ENCODE measurements around the gene SNX1.
A peak's percentile ranks its signal among the peaks of the same experiment; 100 is the strongest.
"Not testable (repeated sequence)": the region's sequence is repeated elsewhere in the genome, so short reads cannot be mapped to it uniquely, and the experiment has no call there.

Gene SNX1, protein sequence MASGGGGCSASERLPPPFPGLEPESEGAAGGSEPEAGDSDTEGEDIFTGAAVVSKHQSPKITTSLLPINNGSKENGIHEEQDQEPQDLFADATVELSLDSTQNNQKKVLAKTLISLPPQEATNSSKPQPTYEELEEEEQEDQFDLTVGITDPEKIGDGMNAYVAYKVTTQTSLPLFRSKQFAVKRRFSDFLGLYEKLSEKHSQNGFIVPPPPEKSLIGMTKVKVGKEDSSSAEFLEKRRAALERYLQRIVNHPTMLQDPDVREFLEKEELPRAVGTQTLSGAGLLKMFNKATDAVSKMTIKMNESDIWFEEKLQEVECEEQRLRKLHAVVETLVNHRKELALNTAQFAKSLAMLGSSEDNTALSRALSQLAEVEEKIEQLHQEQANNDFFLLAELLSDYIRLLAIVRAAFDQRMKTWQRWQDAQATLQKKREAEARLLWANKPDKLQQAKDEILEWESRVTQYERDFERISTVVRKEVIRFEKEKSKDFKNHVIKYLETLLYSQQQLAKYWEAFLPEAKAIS

GRCh38 chr15:64095795-64096667 lies at the start of gene SNX1:
SNX1 (plus strand) TSS chr15:64095982; CDS start chr15:64096014, 32 bp downstream.
- DNase-seq: peak; percentile 48

GRCh38 chr15:64046421-64047153 lies 49.2 kb upstream of the SNX1 start, which contains the start of gene DAPK2:
DAPK2 (minus strand) TSS chr15:64046485; CDS start chr15:64040261, 6,224 bp downstream.
- DNase-seq: no peak

- no peak for DNase-seq
Observed at GRCh38 chr15:64048781-64049460, 46.9 kb upstream of the SNX1 start.

DNA sequence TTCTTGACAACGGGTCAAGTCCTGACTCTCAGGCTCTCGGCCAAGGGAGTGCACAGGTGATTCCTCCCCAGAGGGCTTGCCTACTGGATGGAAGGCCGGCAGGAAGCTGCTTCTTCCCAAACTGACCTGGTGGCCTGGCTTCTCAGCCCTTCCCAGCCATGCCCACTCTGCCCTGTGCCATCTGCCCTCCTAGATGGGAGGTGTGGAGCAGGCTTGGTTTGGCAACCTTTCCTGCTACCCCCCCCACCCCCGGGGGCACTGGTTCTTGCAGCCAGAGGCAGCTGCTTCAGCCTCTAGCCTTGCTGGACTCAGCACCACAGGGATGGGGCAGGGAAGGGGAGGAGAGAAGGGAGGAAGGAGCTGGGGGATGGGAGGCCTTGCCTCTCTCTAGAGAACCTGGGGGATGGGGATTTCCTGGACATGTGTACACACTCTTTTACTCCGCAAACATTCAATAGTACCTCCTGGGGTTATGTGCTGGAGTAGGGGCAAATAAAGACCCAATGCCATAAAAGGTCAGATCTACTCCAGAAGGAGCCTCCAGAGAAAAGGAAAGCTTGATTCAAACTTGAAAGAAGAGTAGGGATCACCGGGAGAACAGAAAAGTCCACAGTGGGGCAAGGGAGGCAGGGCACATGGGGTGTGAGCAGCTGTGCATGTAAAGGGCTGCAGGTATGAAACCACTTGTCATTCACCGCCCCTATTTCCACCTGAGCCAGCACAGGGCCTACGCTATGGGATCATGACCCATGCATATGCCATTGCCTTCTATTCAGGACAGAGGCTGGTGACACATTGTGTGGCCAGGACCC lies 45.3 kb upstream of the SNX1 start:
- DNase-seq: peak; percentile 50

- no peak for DNase-seq
Observed at GRCh38 chr15:64051093-64051402, 44.7 kb upstream of the SNX1 start.

- DNase-seq: no peak
Observed at GRCh38 chr15:64051407-64052259, 44.1 kb upstream of the SNX1 start.

DNA sequence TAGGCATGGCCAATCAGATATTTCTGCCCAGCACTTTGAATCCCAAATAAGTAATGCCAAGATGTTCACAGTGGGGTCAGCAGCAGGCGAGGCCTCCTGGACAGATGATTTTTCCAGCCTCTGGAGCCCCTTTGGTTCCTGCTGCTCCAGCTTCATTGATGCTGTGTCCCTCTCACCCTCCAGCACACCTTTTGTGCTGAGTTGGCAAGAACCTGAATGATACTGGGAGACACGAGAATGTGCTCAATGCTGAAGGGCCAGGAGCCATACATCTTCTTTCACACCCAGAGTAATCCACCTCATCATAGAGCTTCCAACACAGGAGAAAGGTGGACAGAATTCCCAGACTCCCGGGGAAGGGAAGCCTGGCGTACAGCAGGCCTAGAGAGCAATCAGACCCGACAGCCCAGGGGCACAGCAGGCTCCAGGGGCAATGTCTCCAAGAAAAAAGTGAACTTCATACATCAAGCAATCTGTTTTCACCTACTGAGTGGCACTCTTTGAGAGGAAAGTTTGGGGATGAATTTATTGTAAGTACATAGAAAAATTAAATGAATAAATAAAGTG lies 42.8 kb upstream of the SNX1 start:
- DNase-seq: no peak

DNA sequence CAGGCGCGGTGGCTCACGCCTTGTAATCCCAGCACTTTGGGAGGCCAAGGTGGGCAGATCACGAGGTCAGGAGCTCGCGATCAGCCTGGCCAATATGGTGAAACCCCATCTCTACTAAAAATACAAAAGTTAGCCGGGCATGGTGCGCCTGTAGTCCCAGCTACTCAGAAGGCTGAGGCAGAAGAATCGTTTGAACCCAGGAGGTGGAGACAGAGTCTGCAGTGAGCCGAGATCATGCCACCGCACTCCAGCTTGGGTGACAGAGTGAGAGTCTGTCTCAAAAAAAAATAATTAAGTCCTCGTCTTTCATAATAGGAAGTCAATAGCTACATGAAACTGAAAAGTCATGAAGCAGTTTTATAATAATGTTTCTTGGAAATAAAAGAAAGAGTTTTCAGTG lies 42.1 kb upstream of the SNX1 start:
- DNase-seq: not testable (repeated sequence)

GRCh38 chr15:64058279-64058678 lies 37.5 kb upstream of the SNX1 start:
- no peak for DNase-seq

DNA sequence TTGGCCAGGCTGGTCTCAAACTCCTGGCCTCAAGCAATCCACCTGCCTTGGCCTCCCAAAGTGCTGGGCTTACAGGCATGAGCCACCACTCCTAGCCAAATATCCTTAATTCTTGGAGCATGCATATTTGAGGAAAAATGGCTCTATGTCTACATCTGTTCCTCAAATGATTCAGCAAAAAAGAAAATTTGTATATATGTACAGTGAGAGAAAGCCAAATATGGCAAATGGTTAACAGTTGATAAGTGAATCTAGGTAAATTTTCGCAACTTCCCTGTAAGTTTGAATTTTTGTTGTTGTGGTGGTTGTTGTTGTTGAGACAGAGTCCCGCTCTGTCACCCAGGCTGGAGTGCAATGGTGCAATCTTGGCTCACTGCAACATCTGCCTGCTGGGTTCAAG lies 36.7 kb upstream of the SNX1 start:
- DNase-seq: not testable (repeated sequence)

DNA sequence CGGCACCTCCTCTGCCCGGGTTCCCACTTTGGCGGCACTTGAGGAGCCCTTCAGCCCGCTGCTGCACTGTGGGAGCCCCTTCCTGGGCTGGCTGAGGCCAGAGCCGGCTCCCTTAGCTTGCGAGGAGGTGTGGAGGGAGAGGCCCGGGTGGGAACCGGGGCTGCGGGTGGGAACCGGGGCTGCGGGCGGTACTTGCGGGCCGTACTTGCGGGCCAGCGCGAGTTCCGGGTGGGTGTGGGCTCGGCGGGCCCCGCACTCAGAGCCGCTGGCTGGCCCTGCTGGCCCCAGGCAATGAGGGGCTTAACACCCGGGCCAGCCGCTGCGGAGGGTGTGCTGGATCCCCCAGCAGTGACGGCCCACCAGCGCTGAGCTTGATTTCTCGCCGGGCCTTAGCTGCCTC lies 35.1 kb upstream of the SNX1 start:
- no peak for DNase-seq

DNA sequence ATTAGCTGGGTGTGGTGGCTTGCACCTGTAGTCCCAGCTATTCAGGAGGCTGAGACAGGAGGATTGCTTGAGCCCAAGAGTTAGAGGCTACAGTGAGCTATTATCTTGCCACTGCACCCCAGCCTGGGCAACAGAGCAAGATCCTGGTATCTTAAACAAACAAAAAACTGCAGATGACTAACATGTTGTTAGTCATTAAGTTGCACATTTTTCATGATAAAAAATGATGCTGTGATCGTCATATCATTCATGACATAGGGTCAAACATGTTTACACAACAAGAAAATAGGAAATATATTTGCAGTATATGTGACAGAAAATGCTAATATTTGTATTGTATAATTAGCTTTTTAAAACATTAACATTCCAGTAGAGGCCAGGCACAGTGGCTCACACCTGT lies 29.3 kb upstream of the SNX1 start:
- DNase-seq: no peak

- DNase-seq: no peak
Observed at GRCh38 chr15:64067564-64068030, 28.2 kb upstream of the SNX1 start.

GRCh38 chr15:64068133-64068532 lies 27.6 kb upstream of the SNX1 start:
- DNase-seq: no peak

DNA sequence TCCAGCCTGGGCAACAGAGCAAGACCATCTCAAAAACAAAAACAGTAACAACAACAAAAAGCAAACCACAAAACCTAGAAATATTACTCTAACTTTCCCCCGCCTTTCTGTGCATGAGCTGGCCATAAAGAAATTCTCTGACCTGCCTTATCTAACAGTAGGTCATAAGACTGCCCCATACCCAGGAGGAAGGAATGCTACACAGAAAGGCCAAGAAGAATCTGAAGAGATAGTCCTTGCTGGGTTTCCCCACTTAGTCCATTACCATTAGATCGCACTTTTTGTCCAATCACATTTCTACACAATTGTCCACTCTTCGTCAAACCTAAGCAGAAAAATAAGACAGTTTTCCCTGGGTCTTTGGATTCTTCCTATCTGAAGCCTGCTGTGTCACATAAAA lies 25.7 kb upstream of the SNX1 start:
- DNase-seq: no peak

DNA sequence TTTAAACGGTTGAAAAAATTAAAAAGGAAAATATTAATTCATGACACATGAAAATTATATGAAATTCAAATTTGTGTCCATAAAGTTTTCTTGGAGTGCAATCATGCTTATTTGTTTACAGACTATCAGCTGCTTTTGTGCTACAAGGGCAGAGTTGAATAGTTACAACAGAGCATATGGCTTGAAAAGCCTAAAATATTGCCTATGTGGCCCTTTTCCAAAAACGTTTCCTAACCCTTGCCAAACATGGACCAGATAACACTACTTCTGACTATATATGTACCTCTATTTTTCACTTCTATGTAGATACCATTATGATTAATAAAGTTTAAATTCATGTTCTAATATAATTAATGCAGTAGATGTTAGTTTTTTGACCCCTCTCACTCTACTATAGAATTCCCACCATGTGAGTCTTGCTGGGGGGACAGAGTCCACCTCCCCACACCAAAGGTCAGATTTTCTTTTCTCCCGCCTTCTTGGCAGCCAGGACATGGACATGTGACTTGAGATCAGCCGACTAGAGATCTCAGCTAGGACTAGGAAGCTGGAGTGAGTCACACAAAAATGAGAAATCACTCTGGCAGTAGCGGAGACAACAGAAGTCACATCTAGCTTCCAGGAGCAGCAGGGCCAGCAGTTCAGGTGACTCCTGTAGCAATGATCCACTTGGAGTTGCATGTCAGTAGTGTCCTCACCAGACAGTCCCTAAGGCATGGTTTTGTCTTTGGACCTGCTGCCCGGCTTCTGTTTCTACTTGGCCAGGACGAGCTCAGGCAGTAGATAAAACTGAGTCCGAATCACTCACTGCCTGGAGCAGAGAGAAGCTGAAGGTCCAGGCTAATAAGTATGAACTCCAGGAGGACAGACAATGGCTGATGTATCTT lies 24.6 kb upstream of the SNX1 start:
- no peak for DNase-seq

DNA sequence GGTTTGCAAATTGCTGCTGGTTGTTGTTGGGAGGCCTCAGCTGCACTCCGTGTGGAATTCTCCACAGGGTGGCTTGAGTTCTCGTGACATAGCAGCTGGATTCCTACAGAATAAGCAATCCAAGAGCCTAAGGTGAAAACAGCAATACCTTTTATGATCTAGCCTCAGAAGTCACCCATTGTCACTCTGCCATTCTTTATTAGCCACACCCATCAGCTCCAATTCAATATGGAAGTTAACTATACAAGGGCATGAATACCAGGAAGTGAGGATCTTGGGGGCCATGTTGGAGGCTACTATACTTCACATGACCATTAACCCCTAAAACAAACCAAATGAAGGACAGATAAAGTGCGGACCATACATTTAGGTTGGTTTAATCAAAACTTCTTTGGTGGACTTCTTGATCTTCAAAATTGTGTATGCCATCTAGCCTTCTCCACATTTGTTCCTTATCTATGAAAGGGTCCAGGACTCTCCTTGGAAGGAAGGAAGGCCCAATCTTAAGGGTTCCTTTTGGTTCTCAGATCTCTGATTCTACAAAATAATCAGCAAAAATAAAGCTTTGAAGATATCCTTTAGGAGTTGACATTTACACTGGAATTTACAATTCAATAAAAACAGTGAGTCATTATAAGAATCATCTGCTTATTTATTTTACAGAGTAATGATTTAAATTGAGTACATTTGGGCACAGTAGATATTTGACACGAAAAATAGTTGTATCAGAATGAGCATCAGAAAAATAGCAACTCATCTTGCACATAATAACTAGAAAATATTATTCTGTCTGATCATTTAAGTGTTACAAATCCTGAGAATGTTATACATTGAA lies 23.6 kb upstream of the SNX1 start:
- DNase-seq: no peak

GRCh38 chr15:64072812-64073211 lies 23.0 kb upstream of the SNX1 start:
- no peak for DNase-seq

All from NCI-H2029 treated with DMSO at 0.1 percent for 48 hours (cell line).